Caki2 (cell line): Measurements from ENCODE around the gene ENPP1. TPM values are rescaled to one million over a fixed set of nuclear protein-coding genes. Genes with fewer than 3 reads are reported as not detected.

Experiments
- DNase-seq: peaks from one replicate; pipeline ENCODE4 v3.0.0-alpha.2; 2015; ENCODE audit warnings: low read depth
- in situ Hi-C: cut with HindIII; loops from 2 replicates; pipeline ENCODE4 v1.10.0; 2016; ENCODE audit warnings: low sequenced_read_pairs, low pct_unique_long_range_greater_than_20kb, mixed read lengths
- total RNA-seq: library from RNA; depleted of rRNA; stranded (reverse); fragments of >200 nt; shearing (Covaris generic); gene quantifications from 2 replicates; pipeline ENCODE4 v1.2.3, GENCODE V29; 2014; ENCODE audit warnings: low replicate concordance

ENPP1 gene
- total RNA-seq, 1 experiment from 2014 or later: 2.8 TPM

DNA sequence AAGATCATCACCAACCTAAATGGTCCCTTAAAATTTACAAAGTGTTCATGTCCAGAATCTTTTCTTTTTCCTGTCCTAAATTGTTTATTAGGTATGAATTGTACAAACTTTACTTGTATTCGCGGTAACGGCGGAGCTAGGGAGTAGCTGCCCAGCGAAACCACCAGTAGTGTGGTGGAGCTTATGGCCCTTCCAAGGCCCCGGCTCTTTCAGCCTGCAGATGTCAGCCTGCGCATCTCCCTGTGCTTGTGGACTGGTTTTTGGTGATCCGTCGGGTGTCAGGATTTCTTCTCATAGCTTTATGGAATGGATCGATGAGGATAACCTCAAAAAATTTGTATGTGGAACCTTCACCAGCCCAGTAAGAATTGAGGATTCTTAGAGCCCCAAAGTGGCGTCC, 27.2 kb upstream of the ENPP1 start:
- in situ Hi-C loops: no loop called here
- DNase-seq: no peak

DNA sequence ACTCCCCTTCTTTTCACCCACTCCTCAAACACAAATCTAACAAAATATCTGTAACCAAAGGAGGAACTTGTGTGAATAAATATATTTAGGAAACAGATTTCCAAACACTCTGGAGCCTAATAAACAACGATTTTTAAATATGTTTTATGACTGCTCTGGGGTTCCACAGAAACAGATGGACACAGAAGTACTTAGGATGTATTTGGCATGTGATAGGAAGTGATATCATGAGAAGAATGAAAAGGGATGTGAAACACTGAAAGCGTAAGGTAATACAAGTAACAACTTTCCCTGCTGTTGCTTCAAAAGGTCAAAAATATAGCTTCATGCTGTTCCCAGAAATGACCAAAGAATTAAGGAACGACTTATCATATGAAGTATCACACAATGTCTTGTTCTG, 26.1 kb upstream of the ENPP1 start:
- in situ Hi-C loops: no loop called here

DNA sequence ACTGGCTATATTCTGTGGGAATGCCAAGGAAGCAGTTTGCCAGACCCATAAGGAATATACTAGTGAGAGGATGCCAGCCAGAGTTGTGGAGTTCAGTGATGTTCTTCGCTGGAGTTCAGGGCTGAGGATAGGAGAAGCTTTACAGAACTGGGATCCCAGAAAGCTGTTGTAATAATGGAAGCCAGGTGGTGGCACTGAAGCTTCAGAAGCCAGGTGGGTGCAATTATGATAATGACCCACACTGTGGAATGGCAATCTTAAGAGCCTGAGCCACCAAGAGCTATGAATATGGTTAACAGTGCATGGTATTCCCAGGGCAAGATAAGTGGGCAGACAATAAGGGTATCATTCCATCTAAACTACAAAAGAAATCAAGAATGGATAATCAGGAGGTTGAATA, 25.1 kb upstream of the ENPP1 start:
- DNase-seq: no peak
- in situ Hi-C loops: no loop called here

More for the DNA sequence above, 26.1 kb upstream of the ENPP1 start:
- no peak for DNase-seq

DNA sequence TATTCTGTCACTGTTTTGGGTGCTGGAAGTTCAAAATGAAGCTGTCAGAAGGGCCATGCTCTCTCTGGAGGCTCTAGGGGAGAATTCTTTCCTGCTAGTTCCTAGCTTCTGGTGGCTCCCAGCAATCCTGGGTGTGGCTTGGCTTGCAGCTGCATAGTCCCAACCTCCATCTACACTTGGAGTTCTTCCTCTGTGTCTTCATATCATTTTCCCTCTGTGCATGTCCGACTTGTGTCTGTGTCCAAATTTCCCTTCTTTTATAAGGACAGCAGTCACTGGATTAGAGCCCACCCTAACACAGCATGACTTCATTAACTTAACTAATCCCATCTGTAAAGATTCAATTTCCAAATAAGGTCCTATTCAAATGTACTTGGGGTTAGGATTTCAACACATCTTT, 23.3 kb upstream of the ENPP1 start:
- in situ Hi-C loops: no loop called here
- DNase-seq: no peak

DNA sequence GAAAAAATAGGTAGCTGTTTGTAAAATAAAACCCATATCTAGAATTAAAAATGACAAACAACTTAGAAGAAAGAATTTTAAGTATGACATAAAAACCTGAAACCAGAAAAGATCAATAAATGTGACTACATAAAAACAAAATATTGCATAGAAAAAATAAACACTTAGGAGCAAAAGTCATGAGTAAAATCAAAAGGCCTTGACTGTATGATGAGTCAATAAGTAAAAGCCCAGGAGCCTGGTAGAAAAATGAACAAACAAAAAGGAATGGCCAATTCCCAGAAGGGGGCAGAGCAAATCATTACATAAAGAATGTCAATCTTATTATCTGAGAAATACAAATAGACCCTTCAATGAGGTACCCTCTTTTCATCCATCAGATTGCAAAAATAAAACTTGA, 20.7 kb upstream of the ENPP1 start:
- DNase-seq: no peak
- in situ Hi-C loops: no loop called here

DNA sequence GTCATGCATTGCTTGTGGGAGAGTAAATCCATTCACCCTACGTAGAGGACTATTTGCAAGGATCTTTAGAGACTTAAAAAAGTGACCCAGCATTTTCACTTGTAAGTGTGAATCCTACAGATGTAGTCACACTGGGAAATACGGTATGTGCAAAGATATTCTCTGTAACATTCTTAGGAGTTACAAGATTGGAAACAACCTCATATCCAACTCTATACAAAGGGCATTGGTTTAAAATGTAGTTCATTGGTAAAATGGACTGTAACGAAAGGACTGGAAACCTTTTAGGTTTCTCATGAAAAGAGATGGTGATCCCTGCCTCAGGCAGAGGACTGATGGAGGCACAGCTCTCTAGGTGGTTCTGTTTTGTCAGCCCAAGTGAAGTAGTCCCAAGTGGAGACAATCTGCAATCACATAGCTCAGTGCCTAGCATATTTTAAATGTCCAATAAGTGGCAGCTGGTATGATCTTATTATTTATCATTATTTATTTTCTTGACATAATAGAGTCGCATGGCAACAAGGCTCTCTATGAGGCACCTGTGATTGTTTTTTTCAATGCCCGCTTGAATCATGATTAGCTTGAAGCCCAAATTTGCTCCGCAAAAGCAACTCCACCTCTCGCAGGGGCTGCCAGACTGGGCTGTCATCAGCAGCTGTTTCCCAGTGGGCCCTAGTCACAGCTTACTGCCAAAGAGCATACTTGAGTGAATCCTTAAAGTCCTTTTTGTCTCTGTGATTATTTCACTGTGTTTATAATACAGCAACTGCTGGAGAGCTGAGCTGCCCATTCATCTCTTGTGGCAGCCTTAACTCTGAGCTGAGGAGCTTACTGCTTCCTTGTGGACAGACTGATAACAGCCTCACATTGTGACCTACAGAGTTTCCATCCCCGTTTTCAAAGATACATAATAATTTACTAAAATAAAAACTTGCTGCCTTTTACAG, 19.8 kb upstream of the ENPP1 start:
- DNase-seq: no peak
- in situ Hi-C loops: no loop called here

DNA sequence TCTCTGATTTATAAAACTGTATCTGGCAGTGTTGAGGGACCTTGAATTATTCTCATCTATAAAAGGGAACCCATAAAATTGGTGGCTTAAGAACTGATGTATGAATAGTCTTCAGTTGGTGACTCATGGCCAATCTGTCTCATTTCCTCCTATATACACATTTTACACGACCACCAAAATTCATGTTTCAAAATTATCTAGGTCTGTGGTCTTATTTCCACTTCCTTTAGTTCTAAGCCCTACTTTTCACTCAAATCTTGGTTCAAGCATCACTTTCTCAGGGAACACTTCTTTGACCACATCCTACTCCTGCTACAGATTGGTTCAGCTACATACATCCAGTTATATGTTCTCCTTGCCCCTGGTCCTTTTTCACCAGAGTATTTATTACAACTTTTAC, 18.6 kb upstream of the ENPP1 start:
- in situ Hi-C loops: no loop called here
- DNase-seq: no peak

DNA sequence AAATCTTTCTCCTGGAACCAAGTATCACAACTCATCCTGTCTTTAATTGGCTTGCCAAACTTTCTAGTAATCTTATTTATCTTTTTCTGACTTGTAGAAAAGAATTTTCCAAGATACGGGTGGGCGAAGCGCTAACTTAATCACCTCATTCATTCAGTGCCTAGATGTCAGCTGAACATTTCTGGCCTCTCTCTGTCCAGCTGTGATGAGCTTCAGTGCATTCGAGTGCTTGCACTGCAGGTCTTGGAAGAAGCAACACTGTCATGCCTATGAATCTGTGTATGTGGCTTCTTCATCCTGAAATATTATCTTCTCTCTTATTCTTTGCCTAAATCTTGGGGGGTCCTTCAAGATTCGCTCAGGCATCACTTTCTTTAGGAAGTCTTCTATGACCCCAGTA, 16.3 kb upstream of the ENPP1 start:
- no peak for DNase-seq
- in situ Hi-C loops: no loop called here

DNA sequence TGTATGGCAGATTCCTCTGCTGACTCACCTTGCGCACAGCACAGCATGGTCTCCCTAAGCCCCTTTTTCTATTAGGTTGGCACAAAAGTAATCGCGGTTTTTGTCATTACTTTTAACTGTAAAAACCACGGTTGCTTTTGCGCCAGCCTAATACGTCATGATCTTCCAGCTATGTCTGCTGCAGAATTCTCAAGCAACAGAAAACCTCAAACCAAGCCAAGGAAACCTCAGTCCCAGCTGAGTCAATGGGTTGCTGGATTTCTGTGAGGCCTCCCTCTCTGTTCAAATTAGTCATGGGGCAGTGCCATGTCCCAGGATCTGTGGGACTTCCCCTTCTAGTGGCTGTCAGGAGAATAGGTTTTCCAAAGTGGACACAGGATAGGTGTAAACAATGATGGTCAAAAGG, 15.7 kb upstream of the ENPP1 start:
- in situ Hi-C loops: no loop called here

DNA sequence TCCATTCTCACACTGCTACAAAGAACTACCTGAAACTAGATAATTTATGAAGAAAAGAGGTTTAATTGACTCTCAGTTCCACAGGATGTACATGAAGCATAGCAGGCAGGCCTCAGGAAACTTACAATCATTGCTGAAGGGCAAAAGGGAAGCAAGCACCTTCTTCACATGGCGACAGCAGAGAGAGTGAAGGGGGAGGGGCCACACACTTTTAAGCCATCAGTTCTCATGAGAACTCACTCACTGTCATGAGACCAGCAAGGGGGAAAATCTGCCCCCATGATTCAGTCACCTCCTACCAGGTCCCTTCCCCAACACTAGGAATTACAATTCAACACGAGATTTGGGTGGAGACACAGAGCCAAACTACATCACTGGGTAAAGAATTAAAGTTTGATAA, 12.5 kb upstream of the ENPP1 start:
- no peak for DNase-seq
- in situ Hi-C loops: no loop called here

More for the DNA sequence above, 15.7 kb upstream of the ENPP1 start:
- no peak for DNase-seq

DNA sequence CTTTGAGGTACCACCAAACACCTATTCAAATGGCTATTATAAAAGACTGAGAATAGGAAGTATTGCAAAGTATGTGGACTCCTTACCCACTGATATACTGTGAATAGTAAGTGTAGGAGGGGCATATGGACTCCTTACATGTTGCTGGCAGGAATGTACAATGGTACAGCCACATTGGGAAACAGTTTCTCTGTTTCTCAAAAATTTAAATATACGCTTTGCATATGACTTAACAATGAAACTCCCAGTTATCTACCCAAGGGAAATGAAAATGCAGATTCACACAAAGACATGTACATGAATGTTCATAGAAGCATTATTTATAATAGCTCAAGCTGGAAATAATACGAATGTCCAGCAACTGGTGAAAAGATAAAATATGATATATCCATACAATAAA, 5.5 kb upstream of the ENPP1 start:
- no peak for DNase-seq

DNA sequence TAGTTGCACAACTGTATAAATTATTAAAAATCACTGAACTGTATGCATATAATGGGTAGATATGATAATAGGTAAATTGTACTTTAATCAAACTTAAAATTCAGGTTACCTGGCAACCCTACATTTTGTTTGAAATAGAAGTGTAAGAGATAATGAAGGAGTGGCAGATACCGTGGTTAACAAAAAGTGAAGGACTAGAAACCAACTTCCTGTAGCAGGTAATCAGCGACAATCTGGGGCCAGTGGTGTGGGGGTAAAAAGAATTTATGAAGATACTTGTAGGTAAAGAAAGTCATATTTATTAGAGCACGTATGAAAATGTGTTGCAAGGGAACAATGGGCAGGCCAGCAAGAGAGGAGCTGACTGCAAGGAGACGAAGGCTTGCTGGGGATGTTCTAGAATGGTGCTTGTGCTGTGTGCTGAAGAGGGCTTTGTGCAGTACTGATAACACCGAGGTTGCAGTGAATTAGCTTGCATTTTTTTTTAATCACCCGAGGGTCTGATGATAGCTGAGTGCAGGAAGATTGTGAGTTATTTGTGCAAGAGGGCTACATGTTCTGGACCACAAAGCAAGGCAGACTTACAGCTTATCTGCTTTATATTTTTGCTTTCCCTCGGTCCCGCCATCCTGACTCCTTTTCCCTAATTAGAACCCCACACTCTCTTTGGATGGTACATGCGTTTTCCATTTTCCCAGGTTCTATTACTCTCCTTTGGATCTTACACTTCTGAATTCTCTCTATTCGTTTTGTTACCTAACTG, 4.6 kb upstream of the ENPP1 start:
- no peak for DNase-seq
- in situ Hi-C loops: no loop called here

More for the DNA sequence above, 5.5 kb upstream of the ENPP1 start:
- in situ Hi-C loops: no loop called here

DNA sequence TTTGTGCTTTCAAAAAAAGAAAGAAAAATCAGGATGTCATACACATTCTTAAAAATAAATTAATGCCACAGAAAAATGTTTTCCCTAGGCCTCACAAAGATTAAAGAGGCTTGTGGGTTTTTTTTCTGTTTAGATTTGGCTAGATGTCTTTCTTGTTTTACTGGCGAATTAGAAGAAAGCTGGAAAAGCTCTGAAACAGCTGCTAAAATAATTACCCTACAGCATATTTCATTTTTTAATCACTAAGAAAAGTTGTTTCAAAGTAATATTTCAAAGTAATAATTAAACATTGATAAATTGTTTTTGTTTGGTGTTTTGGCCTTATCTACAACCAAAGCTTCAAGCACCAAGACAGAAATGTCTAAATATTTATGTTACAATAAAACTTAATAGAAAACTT, 3.7 kb upstream of the ENPP1 start:
- DNase-seq: no peak
- in situ Hi-C loops: no loop called here

DNA sequence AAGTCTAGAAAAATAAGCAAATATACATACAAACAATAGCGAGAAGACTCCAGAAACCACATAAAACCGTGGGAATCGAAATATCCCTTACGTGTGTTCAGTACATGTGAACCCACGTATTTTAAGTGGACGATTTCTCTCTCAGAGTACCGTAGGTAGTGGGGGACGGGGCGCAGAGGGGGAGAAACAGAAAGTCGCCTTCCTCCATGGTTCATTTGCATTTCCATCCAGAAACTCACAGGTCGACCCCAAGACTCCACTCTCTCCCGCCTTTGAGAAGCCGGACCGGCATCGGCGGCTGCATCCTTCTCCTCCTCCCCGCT, 538 bp upstream of the ENPP1 start:
- no peak for DNase-seq
- in situ Hi-C loops: no loop called here

DNA sequence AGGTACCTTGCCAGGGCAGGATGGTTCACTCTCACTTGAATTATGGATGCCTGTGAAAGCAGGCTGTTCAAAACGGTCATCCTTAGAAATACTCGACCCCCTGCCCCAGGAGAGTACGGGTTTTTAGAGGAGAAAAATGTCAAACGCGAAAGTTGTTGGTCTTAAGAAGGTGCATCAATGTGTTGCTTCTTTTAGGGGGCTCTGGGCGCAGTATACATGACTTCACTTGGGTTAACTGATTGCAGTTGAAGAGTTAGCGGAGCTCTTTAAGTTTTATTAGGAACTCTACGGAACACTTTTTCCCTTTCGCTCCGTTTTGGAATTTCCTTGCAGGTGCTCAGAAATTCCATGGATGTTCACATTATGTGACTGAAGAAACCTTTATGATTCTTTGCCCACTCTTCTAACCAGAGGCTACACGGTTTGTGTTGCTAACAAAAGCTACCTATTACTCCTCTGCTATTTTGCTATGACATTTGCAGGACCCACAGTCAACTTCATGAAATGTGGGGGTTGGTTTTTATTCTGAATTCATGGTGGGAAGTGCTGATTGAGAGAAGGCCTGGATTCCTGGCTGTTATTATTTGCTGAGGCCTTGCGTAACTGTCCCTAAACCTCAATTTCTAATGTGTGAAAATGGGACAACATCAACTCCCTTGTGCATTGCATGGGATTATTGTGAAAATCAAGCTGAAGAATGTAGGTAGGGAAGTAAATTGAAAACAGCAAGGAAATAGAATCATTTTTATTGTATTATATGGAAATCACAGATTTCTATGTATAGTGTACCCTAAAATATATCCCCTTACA, 845 bp downstream of the ENPP1 start:
- in situ Hi-C loops: no loop called here

DNA sequence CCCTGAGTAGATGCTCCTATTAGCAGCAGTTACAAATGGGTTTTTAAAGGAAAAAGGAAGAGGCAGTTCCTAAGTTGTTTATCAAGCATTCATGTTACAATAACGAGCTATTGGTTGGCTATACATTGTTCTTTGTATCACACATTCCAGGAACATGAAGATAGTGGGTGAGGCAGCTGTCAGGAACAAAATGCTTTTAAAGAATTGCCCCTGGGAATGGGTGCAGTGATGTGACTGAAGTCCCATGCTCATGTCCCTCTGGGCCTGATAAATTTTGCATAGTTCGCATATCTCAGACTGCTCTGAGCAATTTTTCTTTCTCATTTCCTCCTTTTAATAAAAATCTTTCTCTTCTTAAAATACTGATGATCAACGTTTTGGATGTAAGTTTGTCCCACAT, 3.7 kb downstream of the ENPP1 start:
- in situ Hi-C loops: no loop called here
- DNase-seq: no peak

More for the DNA sequence above, 845 bp downstream of the ENPP1 start:
- DNase-seq: no peak

DNA sequence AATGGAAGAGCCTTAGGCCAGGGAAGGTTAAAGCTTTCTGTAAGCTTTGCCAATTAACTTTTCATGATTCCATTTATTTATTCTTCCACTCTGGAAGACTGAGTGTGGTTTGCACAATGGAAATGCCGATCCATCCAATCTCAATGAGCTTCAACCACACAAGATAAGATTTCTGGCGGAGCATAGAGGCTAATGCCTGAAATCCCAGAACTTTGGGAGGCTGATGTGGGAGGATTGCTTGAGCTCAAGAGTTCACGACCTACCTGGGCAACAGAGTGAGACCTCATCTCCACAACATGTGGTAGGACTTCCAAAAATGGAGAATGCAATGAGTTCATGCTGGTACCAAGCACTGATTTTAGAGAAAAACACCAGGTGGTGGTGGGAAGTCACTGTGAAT, 6.2 kb downstream of the ENPP1 start:
- no peak for DNase-seq
- in situ Hi-C loops: no loop called here

DNA sequence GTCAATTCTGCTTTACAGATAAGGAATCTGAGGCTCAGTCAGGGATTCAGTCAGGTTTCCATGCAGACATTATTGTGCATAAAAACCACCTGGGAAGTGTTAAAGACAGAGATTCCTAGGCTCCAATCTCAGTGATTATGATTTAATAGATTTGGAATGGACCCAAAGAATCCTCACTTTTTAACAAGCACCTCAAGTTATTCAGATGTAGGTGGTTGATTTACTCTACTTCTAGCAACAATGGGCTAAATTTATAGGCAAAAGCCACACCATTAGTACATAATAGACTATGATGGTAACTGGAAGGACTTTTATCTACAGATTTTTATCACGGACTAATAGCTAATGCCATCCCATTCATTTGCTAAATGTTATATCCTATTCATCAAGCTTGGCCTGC, 9.0 kb downstream of the ENPP1 start:
- in situ Hi-C loops: no loop called here

DNA sequence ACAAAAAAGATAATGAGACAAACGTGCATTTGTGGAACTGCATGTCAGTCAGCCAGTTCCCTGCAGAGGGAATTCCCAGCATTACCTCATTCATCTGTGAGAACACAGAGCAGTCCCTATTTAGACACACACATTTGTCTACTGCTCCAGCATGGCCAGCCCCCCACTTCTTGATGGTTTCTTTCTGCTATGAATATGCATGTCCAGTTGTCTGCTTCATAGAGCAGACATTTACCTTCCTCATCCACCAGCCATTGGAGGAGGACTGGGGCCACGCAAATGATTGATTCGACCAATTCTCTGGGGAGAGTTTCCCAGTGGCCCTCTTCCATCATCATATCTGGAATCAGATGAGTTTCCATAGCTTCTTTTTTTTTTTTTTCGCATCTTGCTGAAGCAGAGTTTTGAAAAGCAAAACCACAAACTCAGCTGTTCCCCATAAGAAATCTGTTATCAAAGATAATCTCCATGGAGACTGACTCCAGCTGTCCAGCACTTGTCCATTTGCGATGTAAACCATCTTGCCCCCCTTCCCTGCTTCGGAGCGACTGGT, 11.8 kb downstream of the ENPP1 start:
- DNase-seq: no peak
- in situ Hi-C loops: no loop called here

More for the DNA sequence above, 9.0 kb downstream of the ENPP1 start:
- no peak for DNase-seq
